Erythroblast (primary cell): ENCODE results near the gene THOC6.

Experiments
- GATA1 ChIP-seq: IDR thresholded peaks from 2 replicates; pipeline ENCODE4 v1.6.1; 2011; ENCODE audit warnings: low read depth, mild to moderate bottlenecking, control low read depth, low read length, moderate library complexity
- POLR2A ChIP-seq: IDR thresholded peaks from 2 replicates; pipeline ENCODE4 v1.6.1; 2011; ENCODE audit warnings: mild to moderate bottlenecking, low read length

DNA sequence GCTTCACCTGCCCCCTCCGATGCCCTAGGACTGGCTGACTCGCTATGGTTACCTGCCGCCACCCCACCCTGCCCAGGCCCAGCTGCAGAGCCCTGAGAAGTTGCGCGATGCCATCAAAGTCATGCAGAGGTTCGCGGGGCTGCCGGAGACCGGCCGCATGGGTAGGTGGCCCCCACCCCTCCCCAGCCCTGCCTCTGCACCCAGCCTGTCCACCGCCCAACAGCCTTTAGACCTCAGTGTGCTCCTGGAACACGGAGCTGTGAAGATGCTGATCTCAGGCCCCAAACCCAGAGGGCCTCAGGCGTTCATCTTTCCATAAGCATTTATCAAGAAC, 23.5 kb downstream of the THOC6 start:
- TF ChIP-seq POLR2A = no peak
- TF ChIP-seq GATA1 = no peak
